Esophagus squamous epithelium (tissue), 5 donors: ENCODE measurements around the gene PRMT1. TPM values are rescaled to one million over a fixed set of nuclear protein-coding genes. Genes with fewer than 3 reads are reported as not detected.

ENCODE experiments used
- DNase-seq: peaks from one replicate; lab custom pipeline; 2025; lab: John Stamatoyannopoulos, UW
- H3K27ac ChIP-seq, 4 donors: fragments of 200-600 bp; sonication (generic); one replicate each; pipeline ENCODE4 v1.5.1; 2016 to 2019; ENCODE audit warnings: mild to moderate bottlenecking in 1 of 4
- H3K27me3 ChIP-seq, 4 donors: fragments of 200-600 bp; sonication (generic); 1 replicate in 3 of 4; 2 replicates in 1 of 4; pipeline versions ENCODE4 v1.5.1 to v1.6.0; 2017 to 2021; ENCODE audit warnings: antibody characterized with exemption in 1 of 4
- H3K36me3 ChIP-seq, 3 donors: fragments of 200-600 bp; sonication (generic); one replicate each; pipeline ENCODE4 v1.5.1; 2016 to 2019
- H3K4me1 ChIP-seq, 3 donors: fragments of 200-600 bp; sonication (generic); one replicate each; pipeline ENCODE4 v1.5.1; 2017 to 2019
- H3K4me3 ChIP-seq, 4 donors: fragments of 200-600 bp; sonication (generic); 1 replicate in 3 of 4; 2 replicates in 1 of 4; pipeline ENCODE4 v1.5.1; 2016 to 2019; ENCODE audit warnings: mild to moderate bottlenecking in 2 of 4, moderate library complexity in 1 of 4
- H3K9me3 ChIP-seq, 3 donors: fragments of 200-600 bp; sonication (generic); one replicate each; pipeline ENCODE4 v1.5.1; 2016 to 2019
- POLR2A ChIP-seq, 4 donors: fragments of 450-650 bp; IDR thresholded peaks; one replicate each; pipeline ENCODE4 v1.6.1; 2017; ENCODE audit warnings: antibody characterized with exemption in 4 of 4, mild to moderate bottlenecking in 4 of 4, moderate library complexity in 3 of 4
- WGBS, 2 donors: methylation state at CpG; one replicate each; pipeline ENCODE4 v1.1.5; 2018; 5-methylcytosine and 5-hydroxymethylcytosine counted together
- intact Hi-C: fragments of 100-400 bp; cut with DNase I; formaldehyde crosslinking; loops from one replicate; pipeline ENCODE4 v1.15.0; 2022
- total RNA-seq, 4 donors: library from RNA; depleted of rRNA; stranded (reverse); fragments of >200 nt; gene quantifications; one replicate each; pipeline ENCODE4 v1.1.0, GENCODE V29; 2016
- TF ChIP-seq, protein P1 (sequence below), 6 experiments: fragments of 450-650 bp in 4 of 6; fragments of 200-600 bp in 2 of 6; sonication (generic) in 2 of 6; IDR thresholded peaks; one replicate each; pipeline ENCODE4 v1.5.1; 2016 to 2019; ENCODE audit warnings: antibody characterized with exemption in 6 of 6, mild to moderate bottlenecking in 4 of 6, moderate library complexity in 4 of 6
- donor health status: DM: yes; HTN: yes; CAD: no.

The PRMT1 gene
- total RNA-seq, 4 donors from 2014 or later: 86.1 to 206 (median 182) TPM

DNA sequence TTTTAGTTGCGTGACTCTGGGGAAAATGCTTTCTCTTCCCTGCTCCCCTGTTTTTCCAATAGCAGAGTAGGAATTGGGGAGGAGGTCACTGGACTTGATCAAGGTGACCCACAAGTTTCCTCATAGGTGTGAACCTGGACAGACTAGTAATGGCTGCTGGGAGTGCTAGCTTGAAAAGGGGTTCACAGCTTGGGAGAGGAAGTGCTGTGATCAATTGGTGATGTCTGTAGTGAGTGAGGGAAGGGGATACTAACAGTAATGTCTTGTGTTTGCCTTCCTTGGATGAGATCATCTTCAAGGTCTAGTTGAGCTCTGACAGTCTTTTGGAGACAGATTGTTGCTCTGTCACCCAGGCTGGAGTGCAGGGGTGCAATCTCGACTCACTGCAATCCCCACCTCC lies 9.6 kb upstream of the PRMT1 start:
- Histone ChIP-seq H3K4me1 (peaks cover 19 to 50% (median 19%) of the 10 kb centered on the region in 3 donors), H3K9me3 (no peaks in the 10 kb centered on the region), H3K27me3 (no peaks in the 10 kb centered on the region), H3K36me3 (peaks cover under 1 to 24% (median 6%) of the 10 kb centered on the region in 3 donors), H3K27ac (no peak overlapping the region), H3K4me3 (no peak overlapping the region)
- TF ChIP-seq POLR2A (IDR thresholded peaks at IDR 0.05): no peak
- TF ChIP-seq, protein P1, sequence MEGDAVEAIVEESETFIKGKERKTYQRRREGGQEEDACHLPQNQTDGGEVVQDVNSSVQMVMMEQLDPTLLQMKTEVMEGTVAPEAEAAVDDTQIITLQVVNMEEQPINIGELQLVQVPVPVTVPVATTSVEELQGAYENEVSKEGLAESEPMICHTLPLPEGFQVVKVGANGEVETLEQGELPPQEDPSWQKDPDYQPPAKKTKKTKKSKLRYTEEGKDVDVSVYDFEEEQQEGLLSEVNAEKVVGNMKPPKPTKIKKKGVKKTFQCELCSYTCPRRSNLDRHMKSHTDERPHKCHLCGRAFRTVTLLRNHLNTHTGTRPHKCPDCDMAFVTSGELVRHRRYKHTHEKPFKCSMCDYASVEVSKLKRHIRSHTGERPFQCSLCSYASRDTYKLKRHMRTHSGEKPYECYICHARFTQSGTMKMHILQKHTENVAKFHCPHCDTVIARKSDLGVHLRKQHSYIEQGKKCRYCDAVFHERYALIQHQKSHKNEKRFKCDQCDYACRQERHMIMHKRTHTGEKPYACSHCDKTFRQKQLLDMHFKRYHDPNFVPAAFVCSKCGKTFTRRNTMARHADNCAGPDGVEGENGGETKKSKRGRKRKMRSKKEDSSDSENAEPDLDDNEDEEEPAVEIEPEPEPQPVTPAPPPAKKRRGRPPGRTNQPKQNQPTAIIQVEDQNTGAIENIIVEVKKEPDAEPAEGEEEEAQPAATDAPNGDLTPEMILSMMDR (IDR thresholded peaks at IDR 0.05): no peak
- WGBS, 2 donors: 67 to 82% methylated on average over 2 of the region's 2 CpGs
- intact Hi-C loops: no loop called here
- no peak for DNase-seq

DNA sequence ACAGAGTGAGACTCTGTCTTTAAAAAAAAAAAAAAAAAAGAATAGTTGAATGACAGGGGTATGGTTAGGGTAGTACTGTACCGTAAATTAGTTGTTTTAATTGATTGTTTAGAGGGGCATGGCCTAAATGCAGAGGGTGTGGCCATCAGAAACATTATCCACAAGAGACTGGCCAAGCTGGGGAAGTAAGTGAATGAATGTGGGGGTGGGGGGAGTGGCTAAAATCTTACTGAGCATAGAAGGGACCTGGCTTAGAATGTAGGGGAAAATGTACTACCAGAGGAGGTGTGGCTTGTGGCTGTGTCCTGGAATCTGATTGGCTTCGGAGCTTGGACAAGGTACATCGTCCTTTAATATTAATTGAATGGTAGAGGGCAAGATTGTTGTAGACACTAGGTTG lies 7.6 kb upstream of the PRMT1 start:
- Histone ChIP-seq H3K4me1 (peaks cover 10 to 31% (median 11%) of the 10 kb centered on the region in 3 donors), H3K27me3 (no peaks in the 10 kb centered on the region), H3K36me3 (peaks cover 0 to 17% (median 0%) of the 10 kb centered on the region in 3 donors), H3K9me3 (no peaks in the 10 kb centered on the region), H3K27ac (no peak overlapping the region), H3K4me3 (no peak overlapping the region)
- no peak for DNase-seq
- 88 to 91% methylated on average over 3 of the region's 3 CpGs for WGBS, 2 donors
- intact Hi-C loops: no loop called here
- TF ChIP-seq, protein P1 (IDR thresholded peaks at IDR 0.05): no peak
- no peak for TF ChIP-seq POLR2A (IDR thresholded peaks at IDR 0.05)

DNA sequence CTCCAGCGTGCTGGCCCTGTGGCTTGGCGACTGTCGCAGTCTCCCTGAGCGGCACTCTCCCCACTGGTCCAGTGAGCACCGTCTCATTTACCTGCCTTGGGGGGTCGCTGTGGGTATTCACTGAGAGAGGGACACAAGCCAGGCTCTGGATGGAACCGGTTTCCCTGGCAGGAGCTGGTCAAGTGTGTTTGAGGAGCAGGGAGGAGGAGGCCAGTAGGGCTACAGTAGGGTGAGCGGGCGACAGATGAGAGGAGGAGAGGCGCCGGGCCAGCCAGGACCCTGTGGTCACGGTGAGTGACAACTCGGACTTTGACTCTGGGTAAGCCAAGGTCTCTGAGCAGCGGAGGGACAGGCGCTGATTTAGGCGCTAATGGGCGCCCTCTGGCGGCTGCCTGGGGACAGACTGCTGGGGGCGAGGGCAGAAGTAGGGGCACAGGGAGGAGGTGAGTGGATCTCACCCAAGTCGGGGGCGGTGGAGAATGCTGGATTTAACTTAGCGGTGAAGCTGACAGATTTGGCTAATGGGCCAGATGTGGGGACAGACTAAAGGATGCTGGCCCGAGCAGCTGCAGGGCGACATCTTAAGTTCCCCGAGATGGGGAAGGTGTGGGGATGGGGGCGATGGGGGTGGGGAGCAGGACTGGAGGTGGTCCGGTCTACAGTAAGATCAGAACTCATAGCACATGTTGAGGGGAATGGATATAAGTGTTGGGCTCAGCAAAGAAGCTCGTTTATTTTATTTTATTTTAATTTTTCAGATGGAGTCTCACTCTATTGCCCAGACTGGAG lies 4.7 kb upstream of the PRMT1 start:
- Histone ChIP-seq H3K27ac (peak overlapping the region in 2 of 4 donors; percentile 34 to 55), H3K36me3 (peaks cover 0 to 17% (median 0%) of the 10 kb centered on the region in 3 donors), H3K9me3 (no peaks in the 10 kb centered on the region), H3K27me3 (no peaks in the 10 kb centered on the region), H3K4me1 (peaks cover 4 to 22% (median 10%) of the 10 kb centered on the region in 3 donors), H3K4me3 (peak overlapping the region in 1 of 4 donors; percentile 48)
- 35 to 38% methylated on average over 13 to 15 of the region's 28 CpGs for WGBS, 2 donors
- intact Hi-C loops: loop anchor here (10.0 kb wide), 1 partner anchor 98 kb away; no protein-coding TSS in a partner anchor
- no peak for TF ChIP-seq POLR2A (IDR thresholded peaks at IDR 0.05)
- TF ChIP-seq, protein P1 (IDR thresholded peaks at IDR 0.05): peak; percentile 75 to 91 (median 82)
- no peak for DNase-seq

DNA sequence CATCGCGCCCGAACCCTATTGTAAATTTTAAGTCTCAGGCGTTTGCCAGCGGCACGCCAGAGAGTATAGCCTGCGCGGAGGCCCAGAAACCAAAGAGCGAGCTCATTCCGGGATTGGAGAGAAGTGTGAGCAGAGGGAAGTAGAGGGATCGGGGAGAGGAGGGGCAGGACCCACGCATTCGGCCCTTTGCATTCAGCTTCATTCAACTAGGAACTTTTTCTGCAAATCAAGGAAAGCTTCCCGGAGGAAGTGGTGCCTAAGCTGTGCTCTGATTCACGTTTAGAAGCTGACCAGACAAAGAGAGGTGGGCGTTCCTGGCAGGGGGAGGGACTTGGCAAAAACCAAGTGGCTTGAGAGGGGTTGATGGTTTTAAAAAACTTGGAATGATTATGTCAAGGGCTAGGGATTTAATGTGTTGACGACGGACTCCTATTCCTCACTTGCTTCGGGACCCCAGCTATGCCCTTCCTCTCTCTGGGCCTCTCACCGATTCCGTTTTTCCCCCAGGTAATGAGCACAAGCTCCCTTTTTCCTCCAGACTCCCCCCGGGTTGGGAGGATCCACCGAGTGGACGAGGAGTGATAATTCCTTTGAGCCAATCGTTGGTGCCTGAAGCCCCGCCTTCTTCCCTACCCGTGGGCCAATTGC lies 811 bp upstream of the PRMT1 start:
- peaks cover 29 to 60% (median 40%) of the 10 kb centered on the region in 3 donors for H3K4me1 ChIP-seq
- H3K27ac ChIP-seq: peak overlapping the region; percentile 87 to 96 (median 90)
- H3K36me3 ChIP-seq: peaks cover 0 to 6% (median under 1%) of the 10 kb centered on the region in 3 donors
- H3K9me3 ChIP-seq: no peaks in the 10 kb centered on the region
- TF ChIP-seq, protein P1 (IDR thresholded peaks at IDR 0.05): no peak
- peak in 1 of 4 donors; percentile 63 for TF ChIP-seq POLR2A (IDR thresholded peaks at IDR 0.05)
- no peaks in the 10 kb centered on the region for H3K27me3 ChIP-seq
- WGBS, 2 donors: 3 to 4% methylated on average over 20 to 23 of the region's 27 CpGs
- no peak for DNase-seq
- peak overlapping the region; percentile 15 to 64 (median 40) for H3K4me3 ChIP-seq
- intact Hi-C loops: loop anchor here (10.0 kb wide), 1 partner anchor 101 kb away; no protein-coding TSS in a partner anchor
